Tongue (tissue), 3 donors: Measurements from ENCODE around the gene RBAK. TPM values are rescaled to one million over a fixed set of nuclear protein-coding genes. Genes with fewer than 3 reads are reported as not detected.
"Not testable (repeated sequence)": the region's sequence is repeated elsewhere in the genome, so short reads cannot be mapped to it uniquely, and the experiment has no call there.

Source experiments
- DNase-seq: peaks from one replicate; pipeline ENCODE4 v3.0.0-alpha.2; 2015
- small RNA-seq: library from RNA; depleted of rRNA; stranded (forward); fragments of <200 nt; gene quantifications from one replicate; pipeline ENCODE3, GENCODE V24; 2014; ENCODE audit warnings: low replicate concordance
- total RNA-seq: library from RNA; depleted of rRNA; stranded (reverse); fragments of >200 nt; gene quantifications from one replicate; pipeline ENCODE4 v1.2.3, GENCODE V29; 2014

The RBAK gene
- total RNA-seq, 1 donor from 2014 or later = 23.0 TPM

- DNase-seq = not testable (repeated sequence)
Observed at GRCh38 chr7:5051731-5052130, 6.1 kb downstream of the RBAK start.

GRCh38 chr7:5053175-5053574, 7.5 kb downstream of the RBAK start:
- DNase-seq = no peak

GRCh38 chr7:5063698-5064097, 18.0 kb downstream of the RBAK start:
- DNase-seq = no peak

- DNase-seq = no peak
Observed at GRCh38 chr7:5064391-5065106, 18.9 kb downstream of the RBAK start.

- no peak for DNase-seq
Observed at GRCh38 chr7:5065107-5065407, 19.4 kb downstream of the RBAK start.

GRCh38 chr7:5068521-5068920, 22.9 kb downstream of the RBAK start:
- DNase-seq = no peak

GRCh38 chr7:5070206-5070605, 24.5 kb downstream of the RBAK start:
- no peak for DNase-seq

DNA sequence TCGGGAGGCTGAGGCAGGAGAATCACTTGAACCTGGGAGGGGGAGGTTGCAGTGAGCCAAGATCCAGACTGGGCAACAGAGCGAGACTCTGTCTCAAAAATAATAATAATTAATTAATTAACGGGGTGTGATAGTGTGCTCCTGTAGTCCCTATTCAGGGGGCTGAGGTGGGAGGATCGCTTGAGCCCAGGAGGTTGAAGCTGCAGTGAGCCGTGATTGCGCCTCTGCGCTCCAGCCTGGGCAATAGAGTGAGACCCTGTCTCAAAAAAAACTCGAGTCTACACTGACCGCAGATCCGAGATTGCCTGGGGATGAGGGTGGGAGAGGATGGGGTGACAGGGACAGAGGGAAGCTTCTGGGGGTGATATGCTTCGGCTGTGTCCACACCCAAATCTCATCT, 29.5 kb downstream of the RBAK start:
- DNase-seq = not testable (repeated sequence)

DNA sequence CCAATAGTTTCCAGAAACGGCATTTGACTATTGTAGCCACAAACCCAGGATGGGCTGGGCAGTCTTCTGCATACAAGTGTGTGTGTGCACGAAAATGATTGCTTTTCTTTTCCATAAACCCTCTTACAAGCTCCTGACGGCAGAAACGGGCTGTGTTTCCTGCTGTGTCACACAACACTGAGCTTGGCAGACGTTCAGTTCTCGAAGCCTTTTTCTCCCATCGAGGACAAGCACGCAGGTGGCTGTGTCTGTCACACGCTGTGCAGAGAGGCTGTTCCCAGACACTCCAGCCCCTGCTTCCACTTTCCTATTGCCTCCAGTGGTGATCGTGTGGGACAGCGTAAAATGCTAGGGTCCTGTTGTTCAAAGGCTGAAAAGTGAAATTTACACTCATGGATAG, 32.1 kb downstream of the RBAK start:
- peak; percentile 76 for DNase-seq

DNA sequence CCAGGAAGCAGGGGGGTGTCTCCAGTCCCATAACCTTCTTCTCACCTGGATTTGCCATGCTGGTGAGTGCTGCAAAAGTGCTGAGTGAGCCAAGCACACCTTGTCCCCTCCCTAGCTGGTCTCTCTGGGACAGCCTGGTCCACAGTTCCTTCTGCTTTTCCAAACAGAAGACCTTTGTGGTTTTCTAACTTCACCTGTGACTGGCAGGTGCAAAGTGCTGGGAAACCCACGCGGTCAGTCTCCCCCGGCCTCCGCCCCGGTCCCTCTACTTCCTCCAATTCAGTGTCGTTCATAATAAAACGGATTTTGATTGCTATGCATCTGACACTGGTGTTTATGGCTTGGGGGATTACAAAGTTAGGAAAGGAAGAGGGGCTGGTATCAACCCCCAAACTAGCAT, 37.1 kb downstream of the RBAK start:
- DNase-seq = no peak

DNA sequence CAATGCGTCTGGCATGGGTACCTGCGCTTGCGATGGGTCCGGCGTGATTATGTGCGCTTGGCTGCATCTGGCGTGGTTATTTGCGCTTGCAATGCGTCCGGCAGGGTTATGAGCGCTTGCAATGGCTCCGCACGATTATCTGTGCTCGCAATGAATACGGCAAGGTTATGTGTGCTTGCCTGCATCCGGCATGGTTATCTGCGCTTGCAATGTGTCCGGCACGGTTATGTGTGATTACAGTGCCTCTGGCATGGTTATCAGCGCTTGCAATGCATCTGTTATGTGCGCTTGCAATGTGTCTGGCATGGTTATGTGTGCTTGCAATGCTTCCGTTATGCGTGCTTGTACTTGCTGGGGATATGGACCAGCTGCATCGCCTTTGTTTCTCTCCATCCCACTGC, 37.7 kb downstream of the RBAK start:
- DNase-seq = no peak

DNA sequence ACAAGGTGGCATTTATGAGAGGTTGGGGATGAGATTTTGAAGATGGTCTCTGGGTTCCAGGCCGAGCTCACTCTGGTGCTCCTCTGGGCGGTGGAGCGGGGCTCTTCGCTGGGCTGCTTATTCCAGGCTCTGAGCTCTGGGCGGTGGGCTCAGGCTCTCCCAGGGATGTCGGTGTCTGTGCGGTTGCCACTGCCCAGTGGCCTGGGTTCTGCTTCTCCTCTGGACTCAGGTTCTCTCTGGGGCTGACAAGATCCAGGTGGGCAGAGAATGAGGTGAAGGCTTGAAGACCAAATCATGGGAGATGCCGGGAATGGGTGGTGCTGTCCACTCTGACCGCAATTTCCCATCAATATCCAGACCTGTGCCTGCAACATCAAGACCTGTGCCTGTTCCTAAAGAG, 40.6 kb downstream of the RBAK start:
- no peak for DNase-seq

- DNase-seq = not testable (repeated sequence)
Observed at GRCh38 chr7:5088228-5088833, 42.7 kb downstream of the RBAK start.

DNA sequence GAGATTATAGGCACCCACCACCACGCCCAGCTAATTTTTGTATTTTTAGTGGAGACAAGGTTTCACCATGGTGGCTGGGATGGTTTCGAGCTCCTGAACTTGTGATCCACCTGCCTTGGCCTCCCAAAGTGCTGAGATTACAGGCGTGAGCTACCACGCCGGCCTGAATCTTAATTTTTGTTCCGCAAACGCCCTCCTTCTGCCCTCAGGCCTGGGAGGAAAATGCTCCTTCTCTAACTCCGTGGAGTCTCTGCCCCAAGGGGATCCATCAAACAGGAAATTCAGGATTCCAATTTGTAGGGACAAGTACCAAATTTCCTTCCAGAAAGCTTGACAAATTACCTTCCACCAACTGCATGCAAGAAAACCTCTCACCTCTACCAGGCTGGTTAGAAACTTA, 43.2 kb downstream of the RBAK start:
- DNase-seq = no peak

GRCh38 chr7:5093948-5094347, 48.3 kb downstream of the RBAK start:
- no peak for DNase-seq

DNA sequence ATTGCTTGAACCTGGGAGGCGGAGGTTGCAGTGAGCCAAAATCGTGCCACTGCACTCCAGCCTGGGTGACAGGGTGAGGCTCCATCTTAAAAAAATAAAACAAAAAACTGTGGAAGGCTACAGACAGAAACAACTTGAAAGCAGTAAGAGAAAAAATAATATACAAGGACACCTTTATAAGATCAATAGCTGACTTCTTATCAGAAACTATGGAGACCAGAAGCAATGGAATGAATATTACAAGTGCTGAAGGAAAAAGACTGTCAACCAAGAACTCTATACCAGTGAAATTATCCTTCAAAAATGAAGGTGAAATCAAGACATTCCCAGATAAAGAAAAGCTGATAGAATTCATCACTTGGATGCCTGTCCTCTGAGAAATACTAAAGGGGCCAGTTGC, 49.0 kb downstream of the RBAK start:
- no peak for DNase-seq

GRCh38 chr7:5116359-5116758, 70.7 kb downstream of the RBAK start:
- DNase-seq = no peak

GRCh38 chr7:5117095-5117970, 71.7 kb downstream of the RBAK start:
- DNase-seq = no peak

Small RNAs within 50 kb of the gene (small RNA-seq; reads per million reads assigned to genes)
- gene AC092032.1 = not detected

Other genes with a start within 250 kb of the RBAK start
- gene PAPOLB, start 183.8 kb upstream of the RBAK start, total RNA-seq = 0.10 TPM
- gene RADIL, start 162.1 kb upstream of the RBAK start, total RNA-seq = 7.3 TPM
- gene MMD2, start 86.7 kb upstream of the RBAK start, total RNA-seq = not detected
- gene WIPI2, start 144.4 kb downstream of the RBAK start, total RNA-seq = 51.3 TPM
- gene SLC29A4, start 237.1 kb downstream of the RBAK start, total RNA-seq = 11.2 TPM